Measurements from ENCODE around the gene CERS2.

CERS2 gene

GRCh38 chr1:150997126-150997872 lies 22.7 kb upstream of the CERS2 start:
- DNase-seq, result no peak

- DNase-seq, result peak in 1 of 2 donors; percentile 40
Observed at GRCh38 chr1:150995896-150996295, 21.3 kb upstream of the CERS2 start.

- DNase-seq, result no peak
Observed at GRCh38 chr1:150995460-150995859, 20.8 kb upstream of the CERS2 start.

DNA sequence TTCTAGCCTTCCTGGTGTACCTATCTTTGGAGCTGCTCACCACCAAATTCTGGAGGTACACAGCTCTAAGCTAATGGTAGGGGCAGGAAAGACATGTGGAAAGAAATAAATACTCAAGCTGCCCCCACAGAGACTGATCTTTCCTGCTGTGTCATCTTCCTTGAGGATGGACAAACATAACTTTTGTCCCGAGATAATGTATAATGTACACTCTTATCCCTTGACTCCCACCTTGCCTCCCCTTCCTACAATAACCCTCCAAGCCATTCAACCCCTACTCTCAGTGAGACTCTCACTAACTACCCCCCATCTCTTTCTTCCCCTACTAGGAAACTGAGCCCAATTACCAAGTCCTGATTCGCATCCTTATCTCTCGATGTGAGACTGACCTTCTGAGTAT lies 19.6 kb upstream of the CERS2 start:
- no peak for DNase-seq

DNA sequence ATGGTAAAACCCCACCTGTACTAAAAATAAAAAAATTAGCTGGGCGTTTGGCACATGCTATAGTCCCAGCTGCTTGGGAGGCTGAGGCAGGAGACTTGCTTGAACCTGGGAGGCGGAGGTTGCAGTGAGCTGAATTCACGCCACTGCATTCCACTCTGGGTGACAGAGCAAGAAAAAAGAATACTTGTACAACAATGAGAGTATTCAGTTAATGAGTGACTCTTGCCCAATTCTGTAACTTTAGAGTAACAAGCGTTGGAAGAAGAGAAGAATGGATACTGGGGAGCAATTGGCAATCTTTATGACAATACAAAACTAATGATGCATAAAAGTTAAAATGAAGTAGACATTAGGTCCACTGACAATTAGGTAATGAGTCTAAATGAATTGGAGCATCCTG lies 18.0 kb upstream of the CERS2 start:
- DNase-seq, result no peak

GRCh38 chr1:150987924-150988323 lies 13.3 kb upstream of the CERS2 start:
- no peak for DNase-seq

DNA sequence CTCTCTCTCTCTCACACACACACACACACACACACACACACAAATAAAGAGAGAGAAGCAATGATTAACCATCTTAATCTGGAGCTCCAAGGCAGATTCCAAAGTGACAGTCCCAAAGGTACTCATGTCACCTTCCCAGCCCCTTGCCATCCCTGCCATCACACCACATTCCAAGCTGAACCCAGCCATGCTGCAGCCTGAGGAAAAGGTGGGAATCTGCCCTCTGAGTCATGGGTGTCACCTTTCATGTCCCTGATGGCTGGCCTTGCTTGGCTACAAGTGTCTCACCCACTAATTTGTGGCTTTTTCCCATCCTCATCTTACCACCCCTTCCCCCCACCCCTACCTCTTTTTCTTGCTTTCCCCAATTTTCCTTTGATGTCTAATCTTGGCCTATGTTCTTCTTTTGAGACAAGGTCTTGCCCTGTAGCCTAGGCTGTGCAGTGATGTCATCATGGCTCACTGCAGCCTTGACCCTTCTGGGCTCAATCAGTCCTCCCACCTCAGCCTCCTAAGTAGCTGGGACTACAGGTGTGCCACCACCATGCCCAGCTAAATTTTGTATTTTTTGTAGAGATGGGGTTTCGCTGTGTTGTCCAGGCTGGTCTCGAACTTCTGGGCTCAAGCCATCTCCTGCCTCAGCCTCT lies 10.7 kb upstream of the CERS2 start:
- DNase-seq, result no peak

- DNase-seq, result no peak
Observed at GRCh38 chr1:150981805-150982712, 7.4 kb upstream of the CERS2 start, which contains the start of gene ANXA9. Gene ANXA9 (plus strand): TSS chr1:150982292. CDS start chr1:150983106, 814 bp downstream.

DNA sequence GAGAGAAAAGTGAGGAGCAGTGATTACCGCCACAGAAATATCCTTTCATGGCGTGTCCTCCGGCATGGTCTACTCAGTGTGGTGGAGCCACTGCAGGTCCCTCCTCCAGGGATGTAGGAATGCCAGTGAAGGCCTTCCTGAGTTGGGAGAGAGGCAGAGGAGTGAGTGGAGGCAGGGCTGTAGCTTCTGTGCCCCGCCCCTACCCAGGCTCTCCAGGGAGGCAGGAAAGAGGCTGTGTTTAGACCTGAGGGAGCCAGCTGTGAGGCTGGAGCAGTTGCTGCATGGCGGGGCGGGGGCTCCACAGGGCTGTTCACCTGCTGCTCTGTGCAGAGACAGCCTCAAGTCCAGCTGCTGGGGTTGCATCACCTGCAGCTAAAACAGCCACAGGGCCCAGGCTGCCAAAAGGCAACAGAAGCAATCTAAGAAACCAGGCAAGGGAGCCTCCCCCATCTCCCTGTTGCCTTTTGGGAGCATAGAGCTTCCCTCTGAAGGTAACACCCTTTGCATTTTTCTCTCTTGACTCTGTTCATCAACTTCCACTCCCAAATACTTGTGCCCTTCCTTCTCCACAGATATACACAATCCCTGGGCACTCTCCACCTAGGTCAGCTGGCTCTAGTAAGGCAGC lies 6.7 kb upstream of the CERS2 start:
- no peak for DNase-seq

DNA sequence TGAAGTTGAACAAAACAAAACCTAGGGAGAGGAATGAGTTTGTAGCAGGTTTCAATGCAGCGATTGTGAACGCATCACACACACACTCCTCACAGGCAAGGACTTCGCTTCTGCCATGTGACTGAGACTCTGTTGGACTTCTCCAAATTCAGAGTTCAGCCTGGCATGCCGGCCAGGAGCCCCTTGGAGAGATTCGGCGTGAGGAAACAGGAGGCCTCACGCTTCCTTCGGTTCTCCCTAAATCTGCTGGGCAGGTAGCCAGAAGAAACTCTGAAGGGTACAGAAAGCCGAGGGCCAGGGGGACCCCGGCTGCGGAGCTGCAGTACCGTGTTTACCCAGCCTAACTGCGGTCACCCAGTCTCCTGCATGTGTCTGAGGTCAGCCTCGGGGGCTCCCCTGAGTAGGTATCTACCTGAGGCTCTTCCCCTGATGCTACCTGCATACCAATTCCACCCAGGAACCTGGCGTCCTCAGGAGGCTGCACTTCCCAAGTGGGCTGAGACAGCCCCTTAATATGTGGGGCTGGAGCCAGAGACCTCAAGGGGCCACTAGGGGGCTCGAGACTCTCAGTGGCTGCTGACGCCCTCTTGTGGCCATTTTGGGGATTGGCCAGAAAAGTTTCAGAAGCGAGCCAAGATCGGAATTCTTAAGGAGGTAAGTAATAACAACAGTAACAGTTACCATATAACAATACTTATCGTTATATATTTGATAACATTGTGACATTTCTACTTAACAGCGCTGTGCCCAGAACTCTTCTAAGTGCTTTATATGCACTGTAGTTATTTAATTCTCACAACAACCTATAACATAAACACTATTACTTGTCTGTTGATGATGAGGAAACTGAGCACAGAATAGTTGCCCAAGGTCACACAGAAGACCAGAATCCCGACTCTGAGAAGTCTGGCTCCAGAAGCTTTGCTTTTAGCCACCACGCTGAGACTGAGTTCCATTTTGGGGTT lies 4.7 kb upstream of the CERS2 start:
- peak; percentile 90 to 93 for DNase-seq

DNA sequence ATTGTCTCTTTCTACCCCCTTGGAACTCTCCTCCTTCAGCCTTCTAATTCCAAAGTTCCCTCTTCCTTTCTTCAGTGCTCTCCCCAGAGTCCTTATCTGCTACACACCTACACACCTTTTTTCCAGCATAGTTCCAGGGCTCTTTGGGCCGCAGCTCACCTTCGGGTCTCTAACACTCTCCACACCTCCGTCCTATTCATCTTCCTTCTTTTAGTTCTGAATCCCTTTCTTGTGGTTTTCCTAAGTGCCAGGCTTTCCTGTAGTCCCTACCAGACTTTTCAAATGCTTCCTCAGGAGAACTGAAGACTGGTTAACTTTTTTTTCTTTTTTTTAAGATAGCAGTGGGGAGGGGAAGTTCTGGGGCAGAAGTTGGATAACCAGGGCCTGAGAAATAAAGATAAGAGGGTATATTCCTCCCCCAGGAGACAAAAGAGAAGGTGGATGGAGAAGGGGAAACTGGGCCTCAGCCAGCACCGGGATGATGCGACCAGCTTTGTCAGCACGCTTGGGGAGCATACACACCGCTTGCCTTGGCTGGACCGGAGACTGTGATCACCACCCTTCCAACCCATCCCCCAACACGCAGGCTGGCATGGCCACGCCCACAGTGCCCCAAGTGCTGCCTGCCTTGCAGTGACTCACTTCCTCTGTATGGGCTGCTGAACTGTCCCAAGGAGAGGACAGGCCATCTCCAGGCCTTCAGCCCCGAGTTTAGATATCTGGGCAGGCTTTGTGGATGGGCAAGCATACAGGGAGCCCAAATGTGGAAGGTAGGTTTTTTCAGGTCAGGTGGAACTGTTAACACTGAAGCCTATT lies 2.5 kb upstream of the CERS2 start:
- DNase-seq, result peak; percentile 73 to 81

- no peak for DNase-seq
Observed at GRCh38 chr1:150976401-150976821, 1.8 kb upstream of the CERS2 start.

- DNase-seq, result peak; percentile 49 to 55
Observed at GRCh38 chr1:150973836-150974579, 627 bp downstream of the CERS2 start.

GRCh38 chr1:150973258-150973835 lies 1.3 kb downstream of the CERS2 start:
- DNase-seq, result peak; percentile 37 to 38

DNA sequence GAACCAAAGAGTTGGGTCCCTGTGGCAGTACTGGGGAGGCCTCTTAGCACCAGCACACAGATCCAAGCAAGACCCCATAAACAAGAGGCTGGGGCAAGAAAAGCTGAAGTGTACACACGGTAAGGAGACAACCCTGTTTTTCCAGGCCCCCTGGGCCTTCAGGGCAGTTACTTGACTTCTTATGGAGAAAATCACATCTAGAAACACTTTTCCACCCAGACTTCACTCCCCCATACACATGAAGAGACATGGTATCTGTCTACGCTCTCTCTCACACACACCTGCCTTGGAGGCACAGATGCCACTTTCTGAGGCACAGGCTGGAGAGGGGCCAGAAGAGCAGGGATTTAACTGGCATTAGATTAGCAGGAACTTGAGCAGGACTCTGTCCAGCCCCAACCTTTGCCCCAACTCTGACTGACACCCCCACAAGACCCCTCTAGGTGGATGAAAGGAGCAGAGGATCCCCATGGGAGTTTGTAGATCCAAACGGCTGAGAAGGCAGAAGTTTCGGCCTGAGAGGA lies 2.2 kb downstream of the CERS2 start:
- no peak for DNase-seq

DNA sequence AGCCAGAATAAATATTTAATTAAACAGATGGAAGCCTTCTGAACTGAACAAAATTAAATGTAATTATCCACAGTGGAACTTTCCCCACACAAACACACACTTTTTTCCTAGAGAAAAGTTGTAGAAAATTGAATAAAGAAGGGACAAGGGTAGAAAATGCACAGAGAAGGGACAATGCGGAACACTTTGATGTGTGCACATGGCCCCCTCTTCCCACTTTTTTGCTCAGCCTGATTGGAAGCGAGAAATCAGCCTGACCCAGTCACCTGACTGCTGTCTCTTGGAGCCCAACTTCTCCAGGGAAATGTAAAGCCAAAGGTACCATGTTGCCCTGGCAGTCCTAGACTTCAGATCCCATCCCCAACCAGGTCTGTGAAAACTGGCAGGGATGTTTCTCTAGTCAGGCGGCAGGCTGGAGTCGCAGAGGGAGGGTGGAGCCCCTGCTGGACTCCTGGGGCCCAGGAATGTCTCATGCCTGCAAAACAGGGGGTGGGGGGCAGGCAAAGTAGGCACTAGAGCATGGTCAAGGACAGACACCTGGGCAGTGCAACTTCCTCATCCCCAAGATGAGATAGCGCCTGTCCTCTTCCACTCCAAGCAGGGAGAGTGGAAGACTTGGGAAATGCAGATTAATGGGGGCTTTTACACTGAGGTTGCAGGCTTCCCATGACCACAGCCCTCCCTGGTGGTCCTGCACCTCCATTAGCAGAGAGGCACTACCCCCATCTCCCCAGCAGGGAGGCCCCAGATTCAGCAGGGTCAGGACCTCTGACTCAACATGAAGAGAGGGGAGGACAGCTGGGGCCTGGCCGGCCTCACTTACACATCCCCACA lies 2.8 kb downstream of the CERS2 start:
- DNase-seq, result no peak

GRCh38 chr1:150970808-150971582 lies 3.6 kb downstream of the CERS2 start:
- no peak for DNase-seq

DNA sequence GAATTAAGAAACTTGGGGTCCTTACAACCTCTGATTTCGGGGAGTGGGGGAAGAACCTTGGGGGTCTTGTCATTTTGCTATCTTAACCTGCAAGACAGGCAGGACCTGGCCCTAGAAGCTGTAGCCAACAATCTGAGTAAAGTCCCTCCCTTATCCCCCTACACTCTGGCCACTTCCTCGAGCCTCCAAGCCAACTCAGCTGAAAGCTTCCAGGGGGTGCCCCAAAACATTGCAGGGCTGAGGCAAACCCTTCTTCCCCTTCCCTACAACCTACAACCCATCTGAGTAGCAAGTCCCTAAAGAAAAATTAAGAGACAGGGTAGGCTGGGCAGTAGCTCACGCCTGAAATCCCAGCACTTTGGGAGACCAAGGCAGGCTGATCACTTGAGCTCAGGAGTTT lies 5.0 kb downstream of the CERS2 start:
- no peak for DNase-seq

Data from stimulated activated CD4-positive, alpha-beta T cell treated with anti-CD3 and anti-CD28 coated beads, Interleukin-2, amount 100 ng/mL, for 24 hours (primary cell).